Sigmoid colon (tissue), 7 donors: ENCODE data around the gene COL2A1. TPM values are rescaled to one million over a fixed set of nuclear protein-coding genes. Genes with fewer than 3 reads are reported as not detected.

ENCODE experiments used
- DNase-seq: peaks from one replicate; pipeline ENCODE4 v3.0.0-alpha.2; 2019
- H3K27ac ChIP-seq, 4 donors: fragments of 200-600 bp; sonication (generic); one replicate each; pipeline ENCODE4 v1.5.1; 2016 to 2019; ENCODE audit warnings: mild to moderate bottlenecking in 1 of 4
- H3K27me3 ChIP-seq, 3 donors: fragments of 200-600 bp; sonication (generic); one replicate each; pipeline ENCODE4 v1.5.1; 2019; ENCODE audit warnings: mild to moderate bottlenecking in 1 of 3
- H3K36me3 ChIP-seq, 4 donors: fragments of 200-600 bp; sonication (generic); one replicate each; pipeline ENCODE4 v1.5.1; 2016 to 2019
- H3K4me1 ChIP-seq, 4 donors: fragments of 200-600 bp; sonication (generic); one replicate each; pipeline ENCODE4 v1.5.1; 2017 to 2019
- H3K4me3 ChIP-seq, 4 donors: fragments of 200-600 bp; sonication (generic); one replicate each; pipeline ENCODE4 v1.5.1; 2017 to 2019; ENCODE audit warnings: mild to moderate bottlenecking in 2 of 4, moderate library complexity in 1 of 4
- H3K9me3 ChIP-seq, 4 donors: fragments of 200-600 bp in 3 of 4; sonication (generic) in 3 of 4; one replicate each; pipeline versions ENCODE4 v1.5.1 to v1.6.1; 2013 to 2019
- EP300 ChIP-seq, 4 donors: sonication (generic); formaldehyde crosslinking; IDR thresholded peaks; one replicate each; pipeline ENCODE4 v1.6.1; 2017; ENCODE audit warnings: antibody characterized with exemption in 4 of 4
- POLR2A ChIP-seq, 2 donors: fragments of 450-650 bp; IDR thresholded peaks; one replicate each; pipeline ENCODE4 v1.6.1; 2016; ENCODE audit warnings: antibody characterized with exemption in 2 of 2, mild to moderate bottlenecking in 2 of 2, moderate library complexity in 2 of 2
- POLR2AphosphoS5 ChIP-seq, 4 donors: sonication (generic); formaldehyde crosslinking; IDR thresholded peaks; one replicate each; pipeline ENCODE4 v1.6.1; 2017; ENCODE audit warnings: antibody characterized with exemption in 4 of 4
- WGBS, 2 donors: extraction: QIAGEN DNeasy Blood & Tissue Kit; methylation state at CpG; one replicate each; pipeline ENCODE4 v1.1.7; 2013; 5-methylcytosine and 5-hydroxymethylcytosine counted together
- intact Hi-C: fragments of 100-400 bp; cut with DNase I; formaldehyde crosslinking; loops from one replicate; pipeline ENCODE4 v1.15.1; 2023
- polyA plus RNA-seq, 3 donors: library from polyadenylated mRNA; stranded (reverse); fragments of 200-250 nt; gene quantifications; one replicate each; pipeline ENCODE4 v1.2.3, GENCODE V29; 2013
- total RNA-seq, 4 donors: library from RNA; depleted of rRNA; stranded (reverse); fragments of >200 nt; gene quantifications; one replicate each; pipeline ENCODE4 v1.1.0, GENCODE V29; 2016
- TF ChIP-seq, protein P1 (sequence below), 4 experiments: fragments of 450-650 bp in 3 of 4; fragments of 200-600 bp in 1 of 4; IDR thresholded peaks; one replicate each; pipeline ENCODE4 v1.5.1; 2016 to 2019; ENCODE audit warnings: antibody characterized with exemption in 4 of 4, mild to moderate bottlenecking in 3 of 4, moderate library complexity in 2 of 4
- donor health status: healthy with polysubstance abuse.
- donor health status: Bipolar disorder and iron deficiency.
- donor health status: healthy.

COL2A1 gene
- total and polyA plus RNA-seq, 7 donors: 0.17 to 0.60 TPM; not detected in 5

DNA sequence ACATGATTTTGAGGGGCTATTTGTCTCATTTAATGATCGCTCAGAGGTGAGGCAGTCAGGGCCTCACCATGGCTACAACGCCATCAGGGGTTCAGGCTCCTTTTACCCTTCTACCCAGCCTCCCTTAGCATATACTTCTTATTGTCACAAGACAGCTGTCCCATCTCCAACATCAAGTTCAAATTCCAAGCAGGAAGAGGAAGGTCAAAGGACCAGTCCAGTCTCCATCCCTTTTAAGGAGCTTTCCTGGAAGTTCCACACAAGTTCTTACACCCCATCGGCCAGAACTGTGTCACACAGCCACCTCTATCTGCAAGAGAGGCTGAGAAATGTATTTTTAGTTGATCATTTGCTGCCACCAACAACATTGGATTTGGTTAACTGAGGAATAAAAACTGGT lies 49.2 kb downstream of the COL2A1 start:
- 91 to 92% methylated on average over 3 of the region's 3 CpGs for WGBS, 2 donors
- intact Hi-C loops: no loop called here
- no peaks in the 10 kb centered on the region for H3K27me3 ChIP-seq
- no peak overlapping the region for H3K4me3 ChIP-seq
- no peak for TF ChIP-seq POLR2A (IDR thresholded peaks at IDR 0.05)
- no peak for TF ChIP-seq EP300 (IDR thresholded peaks at IDR 0.05)
- H3K36me3 ChIP-seq: no peaks in the 10 kb centered on the region
- H3K27ac ChIP-seq: no peak overlapping the region
- H3K4me1 ChIP-seq: no peaks in the 10 kb centered on the region
- no peaks in the 10 kb centered on the region for H3K9me3 ChIP-seq
- no peak for DNase-seq

DNA sequence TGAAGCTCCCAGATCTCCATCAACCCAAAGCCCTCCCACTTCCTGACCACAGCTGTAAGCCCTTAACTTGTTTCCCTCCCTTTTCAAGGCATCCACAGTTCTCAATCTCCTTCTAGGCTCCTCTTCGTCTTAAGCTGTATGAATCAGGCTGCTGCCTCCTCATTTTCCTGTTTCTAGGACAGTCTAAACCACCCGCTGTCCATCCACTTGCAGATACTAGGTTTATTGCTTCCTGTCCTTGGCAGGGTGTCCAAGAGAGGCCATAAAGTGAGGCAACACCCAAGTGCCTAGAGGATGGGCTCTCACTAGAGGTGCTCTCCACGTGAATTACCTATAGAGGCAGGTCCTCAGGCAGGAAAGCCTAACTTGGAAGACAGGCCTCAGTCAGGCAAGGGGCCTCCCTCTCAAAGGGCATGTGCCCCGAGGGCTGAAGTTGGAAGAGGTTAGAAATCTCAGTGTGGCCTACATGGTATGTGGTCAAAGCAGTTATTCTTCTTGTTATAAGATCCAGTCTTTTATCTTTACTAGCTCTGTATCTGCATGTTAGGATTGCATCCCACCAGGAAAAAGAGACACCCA lies 49.7 kb downstream of the COL2A1 start:
- peak; percentile 6 for DNase-seq
- no peak for TF ChIP-seq POLR2AphosphoS5 (IDR thresholded peaks at IDR 0.05)
- no peak for TF ChIP-seq POLR2A (IDR thresholded peaks at IDR 0.05)
- TF ChIP-seq, protein P1, sequence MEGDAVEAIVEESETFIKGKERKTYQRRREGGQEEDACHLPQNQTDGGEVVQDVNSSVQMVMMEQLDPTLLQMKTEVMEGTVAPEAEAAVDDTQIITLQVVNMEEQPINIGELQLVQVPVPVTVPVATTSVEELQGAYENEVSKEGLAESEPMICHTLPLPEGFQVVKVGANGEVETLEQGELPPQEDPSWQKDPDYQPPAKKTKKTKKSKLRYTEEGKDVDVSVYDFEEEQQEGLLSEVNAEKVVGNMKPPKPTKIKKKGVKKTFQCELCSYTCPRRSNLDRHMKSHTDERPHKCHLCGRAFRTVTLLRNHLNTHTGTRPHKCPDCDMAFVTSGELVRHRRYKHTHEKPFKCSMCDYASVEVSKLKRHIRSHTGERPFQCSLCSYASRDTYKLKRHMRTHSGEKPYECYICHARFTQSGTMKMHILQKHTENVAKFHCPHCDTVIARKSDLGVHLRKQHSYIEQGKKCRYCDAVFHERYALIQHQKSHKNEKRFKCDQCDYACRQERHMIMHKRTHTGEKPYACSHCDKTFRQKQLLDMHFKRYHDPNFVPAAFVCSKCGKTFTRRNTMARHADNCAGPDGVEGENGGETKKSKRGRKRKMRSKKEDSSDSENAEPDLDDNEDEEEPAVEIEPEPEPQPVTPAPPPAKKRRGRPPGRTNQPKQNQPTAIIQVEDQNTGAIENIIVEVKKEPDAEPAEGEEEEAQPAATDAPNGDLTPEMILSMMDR (IDR thresholded peaks at IDR 0.05): no peak
- no peak for TF ChIP-seq EP300 (IDR thresholded peaks at IDR 0.05)
- Histone ChIP-seq H3K27ac (no peak overlapping the region), H3K27me3 (no peaks in the 10 kb centered on the region), H3K4me1 (peaks cover 0 to under 1% (median under 1%) of the 10 kb centered on the region in 4 donors), H3K9me3 (no peaks in the 10 kb centered on the region), H3K4me3 (no peak overlapping the region), H3K36me3 (no peaks in the 10 kb centered on the region)
- 15 to 63% methylated on average over 4 of the region's 4 CpGs for WGBS, 2 donors
- intact Hi-C loops: no loop called here

DNA sequence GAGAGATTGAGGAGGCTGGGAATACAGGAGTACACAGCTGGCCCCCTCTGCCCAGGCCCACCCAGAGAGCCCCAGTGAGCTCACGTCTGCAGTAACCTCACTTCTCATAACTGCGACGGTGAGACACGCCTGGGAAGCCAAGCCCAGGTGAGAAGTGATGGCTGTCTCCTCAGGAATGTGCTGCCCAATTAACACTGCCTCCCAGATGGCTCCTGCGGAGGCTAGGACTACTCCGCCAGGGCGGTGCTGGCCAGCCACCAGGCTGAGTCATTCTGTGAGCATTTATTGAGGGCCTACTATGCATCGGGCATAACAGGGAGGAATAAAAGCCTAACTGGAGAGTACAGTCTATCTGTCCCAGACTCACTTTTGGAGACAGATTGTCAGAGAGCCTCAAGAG lies 50.2 kb downstream of the COL2A1 start:
- 26 to 79% methylated on average over 8 of the region's 8 CpGs for WGBS, 2 donors
- no peak overlapping the region for H3K4me3 ChIP-seq
- no peaks in the 10 kb centered on the region for H3K36me3 ChIP-seq
- no peaks in the 10 kb centered on the region for H3K27me3 ChIP-seq
- H3K27ac ChIP-seq: no peak overlapping the region
- H3K4me1 ChIP-seq: peaks cover 0 to 6% (median 5%) of the 10 kb centered on the region in 4 donors
- TF ChIP-seq EP300 (IDR thresholded peaks at IDR 0.05) (no peak), POLR2AphosphoS5 (IDR thresholded peaks at IDR 0.05) (no peak), POLR2A (IDR thresholded peaks at IDR 0.05) (no peak)
- TF ChIP-seq, protein P1 (IDR thresholded peaks at IDR 0.05): no peak
- intact Hi-C loops: no loop called here
- peak; percentile 45 for DNase-seq
- no peaks in the 10 kb centered on the region for H3K9me3 ChIP-seq

GRCh38 chr12:47950856-47951468 lies 53.3 kb downstream of the COL2A1 start:
- Histone ChIP-seq H3K4me3 (no peak overlapping the region), H3K9me3 (no peaks in the 10 kb centered on the region), H3K27me3 (no peaks in the 10 kb centered on the region), H3K36me3 (no peaks in the 10 kb centered on the region), H3K27ac (no peak overlapping the region), H3K4me1 (peaks cover 0 to 8% (median 6%) of the 10 kb centered on the region in 4 donors)
- peak; percentile 42 for DNase-seq
- TF ChIP-seq EP300 (IDR thresholded peaks at IDR 0.05): no peak
- no peak for TF ChIP-seq POLR2AphosphoS5 (IDR thresholded peaks at IDR 0.05)
- TF ChIP-seq, protein P1 (IDR thresholded peaks at IDR 0.05): no peak
- TF ChIP-seq POLR2A (IDR thresholded peaks at IDR 0.05): no peak
- intact Hi-C loops: no loop called here
- WGBS, 2 donors: 87 to 89% methylated on average over 8 of the region's 8 CpGs

- Histone ChIP-seq H3K4me3 (no peak overlapping the region), H3K27ac (no peak overlapping the region), H3K4me1 (peaks cover 0 to 8% (median 6%) of the 10 kb centered on the region in 4 donors), H3K27me3 (no peaks in the 10 kb centered on the region), H3K9me3 (no peaks in the 10 kb centered on the region), H3K36me3 (no peaks in the 10 kb centered on the region)
- peak; percentile 86 for DNase-seq
- 12 to 53% methylated on average over 32 of the region's 32 CpGs for WGBS, 2 donors
- no peak for TF ChIP-seq POLR2A (IDR thresholded peaks at IDR 0.05)
- TF ChIP-seq, protein P1 (IDR thresholded peaks at IDR 0.05): peak; percentile 34 to 82 (median 71)
- TF ChIP-seq POLR2AphosphoS5 (IDR thresholded peaks at IDR 0.05): no peak
- no peak for TF ChIP-seq EP300 (IDR thresholded peaks at IDR 0.05)
- intact Hi-C loops: loop anchor here (2.0 kb wide), 1 partner anchor 79 kb away; no protein-coding TSS in a partner anchor
Measured at GRCh38 chr12:47949441-47950341, 54.6 kb downstream of the COL2A1 start.
